ENCODE measurements around the gene GNRHR.
"Not testable (repeated sequence)": the region's sequence is repeated elsewhere in the genome, so short reads cannot be mapped to it uniquely, and the experiment has no call there.

Gene GNRHR

DNA sequence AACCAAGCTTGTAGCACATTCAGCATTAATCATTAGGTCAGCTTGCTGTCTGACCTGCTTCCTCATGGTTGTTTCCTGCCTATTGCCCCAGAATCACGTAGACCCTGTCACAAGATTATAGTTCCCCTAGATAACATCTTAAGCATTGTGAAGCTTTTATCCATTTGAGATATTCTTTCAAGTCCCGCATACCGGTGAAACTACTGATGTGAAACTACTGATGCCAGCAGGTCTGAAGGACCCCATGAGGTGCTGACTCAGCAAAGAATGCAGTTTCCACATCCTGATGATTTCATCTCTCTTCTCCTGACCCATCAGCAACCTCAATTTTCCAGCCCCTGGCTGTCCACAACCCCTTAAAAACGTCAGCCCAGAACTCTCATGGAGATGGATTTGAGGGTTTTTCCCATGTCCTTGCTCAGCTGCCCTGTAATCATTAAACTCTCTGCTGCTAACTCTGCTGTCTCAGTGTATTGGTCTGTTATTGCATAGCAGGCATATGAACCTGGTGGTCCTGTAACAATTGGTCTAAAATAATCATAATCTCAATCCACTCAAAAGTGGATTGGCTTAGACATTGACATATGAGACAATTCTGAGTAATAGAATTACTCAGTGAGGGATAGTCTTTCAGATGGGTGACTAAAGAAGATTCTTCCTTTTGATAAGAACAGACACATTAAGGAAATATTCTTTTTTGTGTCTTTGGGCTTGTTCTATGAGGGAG is 26.9 kb downstream of the GNRHR start:
- DNase-seq (ENCODE audit: low read depth): no peak

DNA sequence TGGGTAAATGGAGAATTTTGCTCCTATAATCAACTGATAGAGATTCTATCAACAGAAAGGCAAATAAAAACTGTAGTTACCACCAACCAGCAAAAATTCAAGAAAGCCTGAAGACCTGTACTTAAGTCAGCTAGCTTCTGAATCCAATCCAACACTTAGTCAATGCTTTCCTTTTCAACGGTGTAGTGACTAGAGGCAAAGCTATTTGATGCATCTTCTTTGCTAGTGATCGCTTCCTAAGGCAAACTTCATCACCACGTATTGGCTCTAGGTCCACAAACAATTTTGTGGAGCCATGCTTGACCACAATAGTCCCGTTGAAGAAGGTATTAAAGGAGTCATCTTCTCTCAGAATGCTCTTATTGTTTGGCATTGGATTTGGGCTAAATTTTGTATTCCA is 28.2 kb downstream of the GNRHR start:
- DNase-seq (ENCODE audit: low read depth): no peak

- no peak for DNase-seq (ENCODE audit: low read depth)
Observed at GRCh38 chr4:67725132-67725531, 29.1 kb downstream of the GNRHR start.

GRCh38 chr4:67723949-67724348 is 30.2 kb downstream of the GNRHR start:
- DNase-seq (ENCODE audit: low read depth): no peak

DNA sequence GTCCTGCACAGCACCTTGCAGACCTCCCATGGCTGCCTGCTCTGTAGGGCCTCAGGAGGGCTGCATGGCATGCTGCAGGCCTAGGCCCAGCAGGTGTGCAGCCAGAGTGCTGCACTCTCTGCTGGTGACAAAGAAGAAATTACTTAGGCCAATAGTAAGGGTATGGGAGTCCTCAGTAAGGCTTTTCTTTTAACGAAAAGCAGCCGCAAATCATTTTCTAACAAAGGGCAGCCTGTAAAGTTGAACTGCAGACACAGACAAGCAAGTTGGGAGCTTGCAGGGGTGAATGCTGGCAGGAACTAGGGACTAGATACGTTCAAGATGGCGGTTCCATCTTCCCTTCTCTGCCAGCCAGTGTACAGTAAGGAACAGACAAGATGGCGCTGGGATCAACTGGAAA is 30.8 kb downstream of the GNRHR start:
- no peak for DNase-seq (ENCODE audit: low read depth)

DNA sequence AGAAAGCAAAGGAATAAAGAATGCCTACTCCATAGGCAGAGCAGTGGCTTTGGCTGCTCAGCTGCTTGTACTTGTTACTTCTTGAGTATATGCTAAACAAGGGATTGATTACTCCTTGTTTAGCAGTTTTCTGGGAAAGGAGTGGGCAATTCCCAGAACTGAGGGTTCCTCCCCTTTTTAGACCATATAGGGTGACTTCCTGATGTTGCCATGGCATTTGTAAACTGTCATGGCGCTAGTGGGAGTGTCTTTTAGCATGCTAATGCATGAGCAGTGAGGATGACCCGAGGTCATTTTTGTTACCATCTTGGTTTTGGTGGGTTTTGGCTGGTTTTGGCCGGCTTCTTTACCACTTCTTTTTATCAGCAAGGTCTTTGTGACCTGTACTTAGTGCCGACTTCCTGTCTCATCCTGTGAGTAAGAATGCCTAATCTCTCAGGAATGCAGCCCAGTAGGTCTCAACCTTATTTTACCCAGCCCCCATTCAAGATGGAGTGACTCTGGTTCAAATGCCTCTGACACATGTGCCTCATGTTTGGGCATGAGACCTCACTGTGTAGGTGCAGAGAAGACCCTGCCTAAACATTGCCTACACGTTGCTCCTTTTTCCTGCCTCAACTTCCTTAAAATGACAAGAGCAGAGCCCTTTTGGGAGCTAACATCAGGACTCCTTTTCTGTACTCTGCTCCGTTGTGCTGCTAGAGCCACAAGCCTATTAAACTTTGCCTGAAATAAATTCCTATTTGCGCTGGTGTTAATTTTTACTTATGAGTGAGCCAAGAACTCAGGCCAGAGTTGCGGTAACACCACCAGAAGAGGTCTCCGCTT is 32.2 kb downstream of the GNRHR start:
- DNase-seq (ENCODE audit: low read depth): no peak

GRCh38 chr4:67721315-67721769 is 32.8 kb downstream of the GNRHR start:
- DNase-seq (ENCODE audit: low read depth): no peak

- DNase-seq (ENCODE audit: low read depth): no peak
Observed at GRCh38 chr4:67719953-67720617, 34.1 kb downstream of the GNRHR start.

GRCh38 chr4:67718848-67719247 is 35.3 kb downstream of the GNRHR start:
- no peak for DNase-seq (ENCODE audit: low read depth)

- no peak for DNase-seq (ENCODE audit: low read depth)
Observed at GRCh38 chr4:67717586-67717985, 36.6 kb downstream of the GNRHR start.

- DNase-seq (ENCODE audit: low read depth): no peak
Observed at GRCh38 chr4:67714955-67715354, 39.2 kb downstream of the GNRHR start.

- DNase-seq (ENCODE audit: low read depth): no peak
Observed at GRCh38 chr4:67714248-67714583, 40.0 kb downstream of the GNRHR start.

DNA sequence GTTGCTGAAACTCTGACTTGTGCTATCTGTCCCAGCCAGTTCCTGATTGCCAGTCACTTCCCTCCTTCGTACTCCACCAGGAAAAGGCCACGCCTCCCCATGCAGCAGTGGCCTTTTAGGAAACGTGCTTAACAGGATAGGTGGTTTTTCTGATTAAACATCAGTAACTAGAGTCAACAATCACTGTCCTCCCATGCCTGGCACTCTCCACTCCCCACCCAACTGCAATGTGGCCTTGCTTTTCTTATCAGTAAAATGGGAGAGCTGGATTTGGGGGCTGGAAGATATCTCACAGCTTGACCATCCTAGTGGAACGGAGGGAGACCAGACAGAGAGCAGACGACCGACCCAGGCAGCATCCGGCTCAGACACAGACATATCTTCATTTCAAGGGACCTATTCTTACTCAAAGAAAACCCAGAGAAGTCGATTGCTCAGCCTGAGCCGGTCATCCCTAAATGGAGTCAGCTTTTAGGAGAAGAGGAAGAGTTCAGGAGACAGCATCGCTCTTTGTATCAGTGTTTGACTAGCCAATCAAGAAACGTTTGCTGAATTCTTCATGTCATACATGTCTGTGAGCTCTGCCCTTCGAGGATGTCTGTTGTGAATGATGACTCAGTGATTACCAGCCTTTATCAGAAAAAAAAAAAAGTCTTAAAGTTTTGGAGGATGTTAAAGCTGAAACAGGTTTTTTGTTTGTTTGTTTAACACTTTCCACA is 40.5 kb downstream of the GNRHR start:
- no peak for DNase-seq (ENCODE audit: low read depth)

- DNase-seq (ENCODE audit: low read depth): no peak
Observed at GRCh38 chr4:67712650-67713528, 41.3 kb downstream of the GNRHR start.

- no peak for DNase-seq (ENCODE audit: low read depth)
Observed at GRCh38 chr4:67712000-67712625, 42.1 kb downstream of the GNRHR start.

DNA sequence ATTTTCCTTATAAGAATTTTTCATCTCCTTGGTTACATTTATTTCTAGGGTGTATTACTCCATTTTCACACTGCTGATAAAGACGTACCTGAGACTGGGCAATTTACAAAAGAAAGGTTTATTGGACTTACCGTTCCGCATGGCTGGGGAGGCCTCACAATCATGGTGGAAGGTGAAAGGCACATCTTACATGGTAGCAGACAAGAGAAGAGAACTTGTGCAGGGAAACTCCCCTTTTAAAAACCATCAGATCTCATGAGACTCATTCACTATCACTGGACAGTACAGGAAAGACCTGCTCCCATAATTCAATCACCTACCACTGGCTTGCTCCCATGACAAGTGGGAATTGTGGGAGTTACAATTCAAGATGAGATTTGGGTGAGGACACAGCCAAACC is 47.5 kb downstream of the GNRHR start:
- not testable (repeated sequence) for DNase-seq (ENCODE audit: low read depth)

DNA sequence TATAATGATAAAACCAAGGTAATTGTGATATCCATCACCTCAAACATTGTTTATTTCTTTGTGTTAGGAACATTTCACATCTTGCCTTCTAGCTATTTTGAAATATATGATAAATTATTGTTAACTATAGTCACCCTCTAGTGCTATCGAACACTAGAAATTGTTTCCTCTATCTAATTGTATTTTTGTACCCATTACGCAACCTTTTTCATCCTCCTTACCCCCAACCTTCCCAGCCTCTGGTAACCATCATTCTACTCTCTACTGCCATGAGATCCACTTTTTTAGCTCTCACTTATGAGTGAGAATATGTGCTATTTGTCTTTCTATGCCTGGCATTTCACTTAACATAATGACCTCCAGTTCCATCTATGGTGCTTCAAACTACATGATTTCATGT is 49.3 kb downstream of the GNRHR start:
- no peak for DNase-seq (ENCODE audit: low read depth)

- no peak for DNase-seq (ENCODE audit: low read depth)
Observed at GRCh38 chr4:67702166-67702565, 52.0 kb downstream of the GNRHR start.

- DNase-seq (ENCODE audit: low read depth): no peak
Observed at GRCh38 chr4:67701517-67701850, 52.7 kb downstream of the GNRHR start.

DNA sequence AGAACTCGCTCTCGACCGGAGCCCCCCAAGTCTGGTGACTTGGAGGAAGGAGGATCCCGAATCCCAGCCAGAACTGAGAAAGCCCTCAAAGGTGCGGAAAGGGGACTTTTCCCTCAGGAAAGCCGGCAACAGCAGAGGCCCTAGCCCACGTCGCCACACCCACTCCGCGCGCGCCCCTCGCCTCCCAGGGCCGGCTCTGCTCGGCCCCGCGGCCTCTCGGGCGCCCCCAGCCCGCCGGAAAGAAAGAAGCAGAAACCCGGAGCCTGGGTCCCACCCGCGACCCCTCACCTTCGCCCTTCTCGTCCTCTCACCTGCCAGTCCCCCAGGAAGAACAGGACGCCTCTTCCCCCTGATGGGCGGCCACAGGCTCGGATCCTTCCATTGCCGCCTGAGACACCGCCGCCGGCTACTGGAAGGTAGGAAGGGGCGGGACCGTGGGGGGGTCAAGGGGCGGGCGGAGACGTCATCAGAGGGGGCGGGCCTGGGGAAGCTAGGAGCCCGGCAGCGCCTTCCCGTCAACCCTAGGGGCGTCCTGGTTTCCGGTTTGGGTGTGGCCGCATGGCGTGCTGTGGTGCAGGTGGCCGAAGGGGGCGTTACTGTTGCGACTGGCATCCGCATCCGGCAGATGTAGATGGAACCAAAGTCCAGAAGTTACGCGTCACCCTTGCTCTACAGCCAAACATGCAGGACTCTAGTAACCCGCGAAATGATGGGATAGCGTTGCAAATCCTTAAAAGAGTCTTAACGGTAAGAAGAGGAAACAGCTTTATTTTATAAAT is 53.3 kb downstream of the GNRHR start, which contains the start of gene UBA6:
Gene UBA6 (minus strand): TSS at position 418 of the 779 bp plus-strand sequence. CDS start 36 bp downstream, at position 382.
- peak; percentile 92 for DNase-seq (ENCODE audit: low read depth)

Data from activated T-helper 9 cell treated with anti-CD3 and anti-CD28 coated beads, Interleukin-2, amount 50 U/mL, for 16 hours (primary cell).